ENCODE measurements around the gene ADAMTS6. TPM values are rescaled to one million over a fixed set of nuclear protein-coding genes. Genes with fewer than 3 reads are reported as not detected.
A peak's percentile ranks its signal among the peaks of the same experiment; 100 is the strongest.

Gene ADAMTS6
- total RNA-seq, 1 experiment from 2014 or later, result 2.8 TPM

DNA sequence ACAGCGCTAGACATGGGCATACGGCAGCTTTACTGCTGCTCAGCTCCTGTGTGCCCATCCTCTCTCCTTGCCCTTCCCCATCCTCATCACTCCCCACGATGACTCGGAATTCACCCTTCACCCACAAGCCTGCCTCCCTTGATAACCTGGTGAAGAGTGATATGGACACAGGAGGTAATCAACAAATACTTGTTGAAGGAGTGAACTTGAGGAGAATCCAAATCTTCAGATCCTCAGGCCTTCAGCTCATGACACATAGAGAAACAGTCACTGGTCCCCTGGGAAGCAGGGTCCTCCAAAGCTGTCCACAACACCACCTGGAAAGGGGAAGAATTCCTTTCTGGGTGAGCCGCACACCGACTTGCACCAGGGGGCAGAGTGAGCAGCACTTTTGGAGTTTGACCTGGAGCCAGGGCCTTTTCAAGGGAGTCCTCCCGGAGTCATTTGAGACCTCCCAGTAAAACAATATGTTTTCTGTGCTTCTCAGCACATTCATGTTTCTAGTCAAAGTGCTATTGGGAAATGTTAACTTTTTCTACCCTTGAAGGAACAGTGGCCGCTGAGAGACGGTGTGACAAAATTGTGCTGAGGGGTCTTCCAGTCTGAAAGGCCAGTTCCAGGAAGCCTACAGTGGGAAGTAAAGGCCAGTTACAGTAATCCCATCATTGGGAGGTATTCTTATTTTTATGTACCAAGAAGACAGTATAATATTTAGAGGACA, 380.6 kb downstream of the ADAMTS6 start (continued):
- 0 out of 2 replicates have a peak, but pooled peaks have one; percentile 66 for TF ChIP-seq ZNF121 (CRISPR knock-in tag; IDR thresholded peaks at IDR 0.05)
- TF ChIP-seq, protein P1, sequence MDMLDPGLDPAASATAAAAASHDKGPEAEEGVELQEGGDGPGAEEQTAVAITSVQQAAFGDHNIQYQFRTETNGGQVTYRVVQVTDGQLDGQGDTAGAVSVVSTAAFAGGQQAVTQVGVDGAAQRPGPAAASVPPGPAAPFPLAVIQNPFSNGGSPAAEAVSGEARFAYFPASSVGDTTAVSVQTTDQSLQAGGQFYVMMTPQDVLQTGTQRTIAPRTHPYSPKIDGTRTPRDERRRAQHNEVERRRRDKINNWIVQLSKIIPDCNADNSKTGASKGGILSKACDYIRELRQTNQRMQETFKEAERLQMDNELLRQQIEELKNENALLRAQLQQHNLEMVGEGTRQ (CRISPR knock-in tag; IDR thresholded peaks at IDR 0.05), result no peak
- no peak for TF ChIP-seq ZNF219 (CRISPR knock-in tag; IDR thresholded peaks at IDR 0.05; ENCODE audit: borderline replicate concordance)
- TF ChIP-seq TEAD4 (CRISPR knock-in tag; IDR thresholded peaks at IDR 0.05), result no peak
- TF ChIP-seq, protein P2, sequence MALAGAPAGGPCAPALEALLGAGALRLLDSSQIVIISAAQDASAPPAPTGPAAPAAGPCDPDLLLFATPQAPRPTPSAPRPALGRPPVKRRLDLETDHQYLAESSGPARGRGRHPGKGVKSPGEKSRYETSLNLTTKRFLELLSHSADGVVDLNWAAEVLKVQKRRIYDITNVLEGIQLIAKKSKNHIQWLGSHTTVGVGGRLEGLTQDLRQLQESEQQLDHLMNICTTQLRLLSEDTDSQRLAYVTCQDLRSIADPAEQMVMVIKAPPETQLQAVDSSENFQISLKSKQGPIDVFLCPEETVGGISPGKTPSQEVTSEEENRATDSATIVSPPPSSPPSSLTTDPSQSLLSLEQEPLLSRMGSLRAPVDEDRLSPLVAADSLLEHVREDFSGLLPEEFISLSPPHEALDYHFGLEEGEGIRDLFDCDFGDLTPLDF (CRISPR knock-in tag; IDR thresholded peaks at IDR 0.05), result no peak
- TF ChIP-seq, protein P3, sequence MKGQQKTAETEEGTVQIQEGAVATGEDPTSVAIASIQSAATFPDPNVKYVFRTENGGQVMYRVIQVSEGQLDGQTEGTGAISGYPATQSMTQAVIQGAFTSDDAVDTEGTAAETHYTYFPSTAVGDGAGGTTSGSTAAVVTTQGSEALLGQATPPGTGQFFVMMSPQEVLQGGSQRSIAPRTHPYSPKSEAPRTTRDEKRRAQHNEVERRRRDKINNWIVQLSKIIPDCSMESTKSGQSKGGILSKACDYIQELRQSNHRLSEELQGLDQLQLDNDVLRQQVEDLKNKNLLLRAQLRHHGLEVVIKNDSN (CRISPR knock-in tag; IDR thresholded peaks at IDR 0.05), result no peak
- TF ChIP-seq FOXP1 (CRISPR knock-in tag; IDR thresholded peaks at IDR 0.05; ENCODE audit: borderline replicate concordance), result no peak
- no peak for TF ChIP-seq ZNF423 (CRISPR knock-in tag; IDR thresholded peaks at IDR 0.05)
- peak; percentile 69; the same call in 1 of the 2 replicates for TF ChIP-seq ZNF263 (CRISPR knock-in tag; IDR thresholded peaks at IDR 0.05; ENCODE audit: low read depth)
- TF ChIP-seq FOXJ3 (CRISPR knock-in tag; IDR thresholded peaks at IDR 0.05; ENCODE audit: borderline replicate concordance), result no peak

Other genes with a start within 250 kb of the ADAMTS6 start
- 33.8 to 37.5 TPM (median 36.6 TPM) in 3 replicates for gene CENPK, start 81.2 kb upstream of the ADAMTS6 start, total RNA-seq (2021)
- gene PPWD1, start 81.4 kb upstream of the ADAMTS6 start, total RNA-seq (2021), result 34.7 to 36.4 TPM (median 35.7 TPM) in 3 replicates
- 11.2 to 13.0 TPM (median 11.8 TPM) in 3 replicates for gene TRIM23, start 142.4 kb upstream of the ADAMTS6 start, total RNA-seq (2021)
- 1.9 to 3.3 TPM (median 2.5 TPM) in 3 replicates for gene SHLD3, start 143.1 kb upstream of the ADAMTS6 start, total RNA-seq (2021)
- gene TRAPPC13, start 143.1 kb upstream of the ADAMTS6 start, total RNA-seq (2021), result 16.3 to 18.8 TPM (median 17.0 TPM) in 3 replicates
- 11.8 to 13.5 TPM (median 12.7 TPM) in 3 replicates for gene SGTB, start 240.2 kb upstream of the ADAMTS6 start, total RNA-seq (2021)
- 140 to 163 TPM (median 141 TPM) in 3 replicates for gene NLN, start 240.3 kb upstream of the ADAMTS6 start, total RNA-seq (2021)